GM12878 (cell line): ENCODE results near the gene SCARB1. TPM values are rescaled to one million over a fixed set of nuclear protein-coding genes. Genes with fewer than 3 reads are reported as not detected.

Source experiments
- ATAC-seq: fragments of 200-7000 bp; cut with Tn5 transposase; 3 replicates; pipeline ENCODE4 v1.9.1; 2020; ENCODE audit warnings: mild to moderate bottlenecking, moderate library complexity
- BruUV-seq: library from RNA; stranded (reverse); fragments of 400-500 nt; replicated peaks from 2 replicates; lab custom pipeline; 2021; lab: Mats Ljungman, UMichigan
- CTCF ChIA-PET: fragments of 300-600 bp; sonication (Branson Sonifier 250); formaldehyde crosslinking; extraction: SDS; loops from one replicate; lab custom pipeline; 2021; ENCODE audit warnings: inconsistent platforms; lab: Yijun Ruan, JAX
- POLR2A ChIA-PET: fragments of 350-600 bp; formaldehyde crosslinking; extraction: SDS; loops from one replicate; lab custom pipeline; 2021; ENCODE audit warnings: inconsistent platforms; lab: Charles Lee
- RAD21 ChIA-PET: fragments of 300-600 bp; sonication (Branson Sonifier 250); formaldehyde crosslinking; loops from one replicate; lab custom pipeline; 2023; ENCODE audit warnings: antibody characterized with exemption; ENCODE audit not compliant: unreplicated experiment; lab: Charles Lee
- SMC1A ChIA-PET: fragments of 300-600 bp; sonication (Branson Sonifier 250); formaldehyde crosslinking; loops from one replicate; lab custom pipeline; 2023; ENCODE audit not compliant: unreplicated experiment, uncharacterized antibody; lab: Charles Lee
- DNase-seq: peaks from one replicate; pipeline ENCODE4 v3.0.0-alpha.2; 2011; ENCODE audit warnings: low read depth, low spot score
- FAIRE-seq: peaks from 3 replicates; lab custom pipeline; 2011; peaks lifted over from hg19 to GRCh38; lab: Jason Lieb, UNC
- H2AFZ ChIP-seq: 2 replicates; pipeline ENCODE4 v1.6.0; 2011; ENCODE audit warnings: low read depth, low read length, control low read depth; ENCODE audit not compliant: control insufficient read depth
- H3K27ac ChIP-seq: 2 replicates; pipeline ENCODE4 v1.5.1; 2011; ENCODE audit warnings: control low read depth; ENCODE audit not compliant: control insufficient read depth, insufficient read depth
- H3K27me3 ChIP-seq, 2 experiments: replicated peaks in 1 of 2; 2 replicates each; pipeline versions ENCODE4 v1.6.0 to v1.6.1; 2011; ENCODE audit warnings: low read length in 1 of 2; ENCODE audit not compliant: control insufficient read depth in 2 of 2, insufficient read depth in 2 of 2
- H3K36me3 ChIP-seq, 2 experiments: 2 replicates each; pipeline ENCODE4 v1.5.1; 2011; ENCODE audit warnings: low read length in 1 of 2; ENCODE audit not compliant: control insufficient read depth in 2 of 2, insufficient read depth in 2 of 2
- H3K4me1 ChIP-seq: 2 replicates; pipeline ENCODE4 v1.6.1; 2011; ENCODE audit warnings: mild to moderate bottlenecking, low read length, moderate library complexity, mixed read lengths; ENCODE audit not compliant: control insufficient read depth, insufficient read depth
- H3K4me2 ChIP-seq: 2 replicates; pipeline ENCODE4 v1.6.0; 2011; ENCODE audit warnings: control low read depth; ENCODE audit not compliant: control insufficient read depth, insufficient read depth
- H3K4me3 ChIP-seq: fragments of 200-600 bp; sonication (generic); 2 replicates; pipeline ENCODE4 v1.5.1; 2016
- H3K79me2 ChIP-seq: 2 replicates; pipeline ENCODE4 v1.6.0; 2011; ENCODE audit warnings: low read length; ENCODE audit not compliant: control insufficient read depth, insufficient read depth
- H3K9ac ChIP-seq: 2 replicates; pipeline ENCODE4 v1.8.0; 2011; ENCODE audit warnings: low read length, control low read depth, mixed read lengths; ENCODE audit not compliant: control insufficient read depth, insufficient read depth
- H3K9me3 ChIP-seq: replicated peaks from 3 replicates; pipeline ENCODE4 v1.5.1; 2011; ENCODE audit warnings: mild to moderate bottlenecking, low read length; ENCODE audit not compliant: control insufficient read depth, insufficient read depth
- H4K20me1 ChIP-seq: 2 replicates; pipeline ENCODE4 v1.6.0; 2011; ENCODE audit not compliant: control insufficient read depth, insufficient read depth
- JUNB ChIP-seq: IDR thresholded peaks from 2 replicates; pipeline ENCODE4 v1.6.1; 2016; ENCODE audit warnings: antibody characterized with exemption, mild to moderate bottlenecking
- WGBS: methylation state at CpG from one replicate; pipeline ENCODE4 v1.1.6; 2016; ENCODE audit warnings: low lambda C conversion rate; ENCODE audit not compliant: insufficient replicate concordance, insufficient coverage; ENCODE audit errors: missing lambda C conversion rate; 5-methylcytosine and 5-hydroxymethylcytosine counted together
- in situ Hi-C: fragments of 300-500 bp; cut with MboI; formaldehyde crosslinking; loops from 9 replicates; pipeline ENCODE4 v1.14.3; 2018; ENCODE audit warnings: mixed read lengths
- intact Hi-C: fragments of 100-400 bp; cut with micrococcal nuclease; formaldehyde crosslinking; loops from one replicate; pipeline ENCODE4 v1.14.2; 2022; ENCODE audit not compliant: unreplicated experiment
- polyA plus RNA-seq, 11 experiments: library from polyadenylated mRNA; depleted of rRNA in 4 of 11; unstranded in 6 of 11; stranded (reverse) in 5 of 11; fragments of >200 nt; fragmentation: Nextera tagmentation in 4 of 11; fragmentation: Illumina TruSeq in 1 of 11; extraction: Ambion mirVana in 4 of 11; extraction: Trizol in 1 of 11; gene quantifications; 1 replicate in 1 of 11; 2 replicates in 10 of 11; pipeline versions ENCODE4 v1.2.1 to v1.2.3, GENCODE V29; 2011 to 2016; ENCODE audit warnings: inconsistent platforms in 2 of 11, missing spikeins in 2 of 11, low read depth in 1 of 11
- total RNA-seq, 4 experiments: library from RNA; depleted of rRNA in 3 of 4; stranded (reverse); fragments of >200 nt in 3 of 4; fragmentation: Illumina TruSeq in 1 of 4; extraction: Trizol in 1 of 4; gene quantifications; 2 replicates each; pipeline versions ENCODE4 v1.2.1 to v1.2.3, GENCODE V29; 2013 to 2021
- TF ChIP-seq, protein P1 (sequence below): IDR thresholded peaks from 2 replicates; pipeline ENCODE4 v1.6.1; 2012; ENCODE audit warnings: low read depth, low read length, improper control_type of control experiment

The SCARB1 gene
- total and polyA plus RNA-seq, 10 of the 15 experiments (the other 5 are each of a cell fraction or from before 2014, with no cell fraction given): 0.34 to 104 (median 63.1) TPM

DNA sequence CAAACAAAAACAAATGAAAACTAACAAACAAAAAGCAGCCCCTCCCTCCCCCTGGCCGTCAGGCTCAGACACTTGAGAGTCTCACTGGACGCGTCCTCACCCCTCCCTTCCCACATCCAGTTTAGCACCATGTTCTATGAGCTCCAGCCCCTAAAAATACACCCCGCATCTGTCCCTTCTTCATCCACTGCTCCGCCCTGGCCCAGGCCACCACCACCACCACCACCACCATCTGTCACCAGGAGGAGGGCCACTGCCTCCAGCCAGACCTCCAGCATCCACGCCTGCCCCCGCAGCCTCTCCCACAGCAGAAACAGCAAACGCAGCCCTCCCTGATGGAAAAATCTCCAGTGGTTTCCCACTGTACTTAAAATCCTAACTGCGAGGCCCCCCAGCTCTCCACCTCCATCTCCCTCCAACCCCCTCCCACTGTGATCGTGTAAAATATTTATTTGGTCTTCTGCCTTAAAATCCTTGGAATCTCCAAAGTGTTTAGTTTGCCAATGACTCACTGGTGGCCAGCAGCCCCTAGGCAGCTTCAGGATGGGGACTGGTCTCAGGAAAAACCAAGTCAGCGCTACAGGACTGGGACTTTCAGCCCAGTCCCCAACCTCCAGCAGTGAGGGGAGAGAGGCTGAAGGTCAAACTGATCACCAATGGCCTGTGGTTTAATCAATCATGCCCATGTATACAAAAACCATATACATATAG lies 95.1 kb downstream of the SCARB1 start:
- BruUV-seq: no TSS peak
- Histone ChIP-seq H3K9ac (no peak overlapping the region), H3K36me3 (no peaks in the 10 kb centered on the region), H3K9me3 (peaks cover 10% of the 10 kb centered on the region; the same call in 2 of the 3 replicates), H3K79me2 (peaks cover 5% of the 10 kb centered on the region; the same call in 1 of the 2 replicates), H3K4me1 (peaks cover 44% of the 10 kb centered on the region), H4K20me1 (no peaks in the 10 kb centered on the region), H3K4me3 (no peak overlapping the region), H3K4me2 (no peak overlapping the region), H2AFZ (no peak overlapping the region), H3K27me3 (no peaks in the 10 kb centered on the region), H3K27ac (no peak overlapping the region)
- intact Hi-C loops: loop anchor here (5.0 kb wide), 2 partner anchors 221 to 376 kb away; no protein-coding TSS in a partner anchor
- DNase-seq: no peak
- ChIA-PET CTCF (interaction anchor here (0.7 to 11.7 kb wide), 6 partner anchors 22 to 865 kb away, joined by 3 to 116 read pairs (median 4); no protein-coding TSS in a partner anchor), POLR2A (interaction anchor here (0.6 kb wide), 1 partner anchor 133 kb away, joined by 3 read pairs; no protein-coding TSS in a partner anchor), SMC1A (interaction anchor here (1.2 to 4.9 kb wide), 4 partner anchors 8 to 733 kb away, joined by 3 to 37 read pairs (median 4); no protein-coding TSS in a partner anchor), RAD21 (interaction anchor here (1.0 to 4.6 kb wide), 2 partner anchors 732 to 736 kb away, joined by 3 to 24 read pairs; no protein-coding TSS in a partner anchor)
- ATAC-seq: no peak
- 95% methylated on average over 11 of the region's 11 CpGs for WGBS
- TF ChIP-seq JUNB: no peak
- TF ChIP-seq, protein P1, sequence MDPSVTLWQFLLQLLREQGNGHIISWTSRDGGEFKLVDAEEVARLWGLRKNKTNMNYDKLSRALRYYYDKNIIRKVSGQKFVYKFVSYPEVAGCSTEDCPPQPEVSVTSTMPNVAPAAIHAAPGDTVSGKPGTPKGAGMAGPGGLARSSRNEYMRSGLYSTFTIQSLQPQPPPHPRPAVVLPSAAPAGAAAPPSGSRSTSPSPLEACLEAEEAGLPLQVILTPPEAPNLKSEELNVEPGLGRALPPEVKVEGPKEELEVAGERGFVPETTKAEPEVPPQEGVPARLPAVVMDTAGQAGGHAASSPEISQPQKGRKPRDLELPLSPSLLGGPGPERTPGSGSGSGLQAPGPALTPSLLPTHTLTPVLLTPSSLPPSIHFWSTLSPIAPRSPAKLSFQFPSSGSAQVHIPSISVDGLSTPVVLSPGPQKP: no peak
- in situ Hi-C loops: loop anchor here (5.0 to 25.0 kb wide), 3 partner anchors 211 to 726 kb away; no protein-coding TSS in a partner anchor
- no peak for FAIRE-seq
